AG04449 (cell line): ENCODE data around the gene PRLH.

Source experiments
- CTCF ChIA-PET: fragments of 350-600 bp; formaldehyde crosslinking; extraction: SDS; loops from one replicate; lab custom pipeline; 2021; ENCODE audit warnings: antibody characterized with exemption; lab: Yijun Ruan, JAX
- POLR2A ChIA-PET: fragments of 400-600, 350-600 bp; formaldehyde crosslinking; extraction: SDS; loops from one replicate; lab custom pipeline; 2020; ENCODE audit warnings: antibody characterized with exemption, inconsistent platforms; lab: Yijun Ruan, JAX
- DNase-seq: peaks from one replicate; pipeline ENCODE4 v3.0.0-alpha.2; 2010; ENCODE audit warnings: low read depth, low spot score
- H3K4me3 ChIP-seq: 2 replicates; pipeline ENCODE4 v1.5.1; 2011; ENCODE audit warnings: low read depth, mild to moderate bottlenecking, control low read depth, low read length
- CTCF ChIP-seq: IDR thresholded peaks from one replicate; pipeline ENCODE4 v1.5.1; 2011; ENCODE audit warnings: mild to moderate bottlenecking, moderate library complexity, low read length, control low read depth, inconsistent platforms; ENCODE audit not compliant: insufficient read depth; ENCODE audit errors: missing control alignments

The PRLH gene

GRCh38 chr2:237530472-237531433, 35.6 kb upstream of the PRLH start:
- POLR2A ChIA-PET = no interaction called here
- DNase-seq = no peak
- no peak for TF ChIP-seq CTCF
- no peak overlapping the region for H3K4me3 ChIP-seq
- CTCF ChIA-PET = interaction anchor here (1.0 to 13.1 kb wide), 3 partner anchors 20 to 408 kb away, joined by 3 to 172 read pairs (median 3); no protein-coding TSS in a partner anchor

- POLR2A ChIA-PET = interaction anchor here (2.2 kb wide), 1 partner anchor 40 kb away, joined by 5 read pairs; no protein-coding TSS in a partner anchor
- TF ChIP-seq CTCF = no peak
- CTCF ChIA-PET = interaction anchor here (1.0 to 13.1 kb wide), 7 partner anchors 16 to 410 kb away, joined by 3 to 172 read pairs (median 4); no protein-coding TSS in a partner anchor
- H3K4me3 ChIP-seq = no peak overlapping the region
- DNase-seq = no peak
These were observed 34.2 kb upstream of the PRLH start for GRCh38 chr2:237532160-237532559.

- ChIA-PET POLR2A (interaction anchor here (2.2 kb wide), 1 partner anchor 38 kb away, joined by 5 read pairs; no protein-coding TSS in a partner anchor), CTCF (interaction anchor here (0.7 to 13.1 kb wide), 6 partner anchors 18 to 212 kb away, joined by 3 to 172 read pairs (median 4); no protein-coding TSS in a partner anchor)
- H3K4me3 ChIP-seq = no peak overlapping the region
- TF ChIP-seq CTCF = no peak
- no peak for DNase-seq
These were observed 32.7 kb upstream of the PRLH start for GRCh38 chr2:237533668-237534161.

- no peak for DNase-seq
- POLR2A ChIA-PET = no interaction called here
- CTCF ChIA-PET = interaction anchor here (0.9 to 13.1 kb wide), 4 partner anchors 24 to 39 kb away, joined by 3 to 172 read pairs (median 15); no protein-coding TSS in a partner anchor
- H3K4me3 ChIP-seq = no peak overlapping the region
- no peak for TF ChIP-seq CTCF
These were observed 32.0 kb upstream of the PRLH start for GRCh38 chr2:237534380-237534779.

GRCh38 chr2:237535385-237536082, 30.8 kb upstream of the PRLH start:
- POLR2A ChIA-PET = no interaction called here
- no peak for TF ChIP-seq CTCF
- no peak for DNase-seq

More at GRCh38 chr2:237535385-237536082, 30.8 kb upstream of the PRLH start:
- CTCF ChIA-PET = interaction anchor here (0.7 to 1.2 kb wide), 3 partner anchors 10 to 36 kb away, joined by 3 to 7 read pairs (median 4); no protein-coding TSS in a partner anchor
- H3K4me3 ChIP-seq = no peak overlapping the region
